Measurements from ENCODE around the gene MAP3K15.

MAP3K15 gene

DNA sequence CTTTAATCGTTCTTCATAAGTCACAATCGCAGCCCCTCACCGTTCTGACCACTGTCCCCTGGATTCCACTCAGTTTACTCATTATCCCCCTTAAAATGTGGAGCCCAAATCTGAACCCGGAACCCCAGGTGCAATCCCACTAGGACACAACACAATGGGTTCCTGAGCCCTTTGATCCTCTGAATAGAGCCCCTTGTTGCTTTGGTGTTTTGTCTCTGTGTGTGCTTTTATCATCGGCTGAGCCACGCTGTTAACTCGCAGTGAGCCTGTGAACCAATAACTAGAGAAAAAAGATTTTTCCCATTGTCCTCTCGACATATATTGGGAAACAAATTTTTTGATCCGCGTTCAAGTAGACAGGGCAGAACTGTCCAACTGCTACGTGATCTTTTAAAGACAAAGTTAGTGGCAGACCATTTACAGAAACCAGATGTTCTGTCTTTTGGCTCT lies 172.2 kb downstream of the MAP3K15 start:
- DNase-seq (ENCODE audit: low spot score): no peak

DNA sequence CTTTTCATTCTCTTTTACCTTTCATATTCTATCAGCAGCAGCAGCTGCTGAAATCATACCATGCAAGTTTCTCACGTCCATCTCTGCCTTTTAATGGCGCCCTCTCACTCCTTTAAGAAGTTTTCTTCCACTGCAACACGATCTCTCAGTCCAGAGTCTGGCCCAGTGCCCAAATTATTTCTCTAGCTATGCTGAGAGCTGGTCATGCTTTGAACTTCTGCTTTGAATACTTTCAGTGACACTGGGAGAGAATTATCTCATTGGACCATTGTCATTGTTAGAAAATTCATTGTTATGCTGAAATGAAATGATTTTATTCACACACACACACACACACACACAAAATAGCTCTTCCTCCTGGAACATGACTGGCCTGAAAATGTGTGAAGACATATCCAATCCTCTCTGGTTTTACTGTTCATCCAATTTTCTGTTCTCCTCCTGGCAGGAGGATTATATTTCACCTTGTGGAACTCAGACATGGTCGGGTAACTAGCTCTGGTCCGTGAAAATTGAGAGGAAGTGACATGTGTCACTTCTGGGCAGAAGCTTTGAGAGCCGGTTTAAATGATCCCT lies 172.9 kb downstream of the MAP3K15 start:
- no peak for DNase-seq (ENCODE audit: low spot score)

GRCh38 chrX:19334945-19335626 lies 180.2 kb downstream of the MAP3K15 start:
- DNase-seq (ENCODE audit: low spot score): no peak

GRCh38 chrX:19332983-19333382 lies 182.3 kb downstream of the MAP3K15 start:
- DNase-seq (ENCODE audit: low spot score): no peak

GRCh38 chrX:19331831-19332230 lies 183.5 kb downstream of the MAP3K15 start:
- DNase-seq (ENCODE audit: low spot score): no peak

DNA sequence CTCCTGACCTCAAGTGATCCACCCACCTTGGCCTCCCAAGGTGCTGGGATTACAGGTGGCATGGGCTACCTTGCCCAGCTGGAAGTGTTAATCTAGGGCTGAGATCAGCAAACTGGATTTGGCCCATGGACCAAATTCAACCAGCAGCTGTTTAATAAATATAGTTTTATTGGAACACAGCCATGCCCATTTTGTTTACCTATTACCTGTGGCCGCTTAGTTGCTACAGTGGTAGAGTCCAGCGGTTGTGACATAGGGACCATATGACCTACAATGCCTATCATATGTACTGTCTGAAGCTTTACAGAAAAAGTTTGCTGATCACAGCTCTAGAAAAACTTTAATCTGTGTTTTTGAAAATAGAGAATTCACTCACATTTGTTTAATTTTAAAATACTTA lies 188.7 kb downstream of the MAP3K15 start:
- no peak for DNase-seq (ENCODE audit: low spot score)
